Adrenal gland (tissue), 12 donors: ENCODE measurements around the gene WFDC1. TPM values are rescaled to one million over a fixed set of nuclear protein-coding genes. Genes with fewer than 3 reads are reported as not detected.

Experiments used
- DNase-seq, 7 donors: peaks; one replicate each; pipeline ENCODE4 v3.0.0-alpha.2; 2019 to 2020
- H3K27ac ChIP-seq, 5 donors: fragments of 200-600 bp; sonication (generic) in 4 of 5; 1 replicate in 3 of 5; 2 replicates in 2 of 5; pipeline versions ENCODE4 v1.5.1 to v1.8.0; 2016 to 2020; ENCODE audit warnings: mild to moderate bottlenecking in 1 of 5
- H3K27me3 ChIP-seq: fragments of 200-600 bp; 2 replicates; pipeline ENCODE4 v1.8.0; 2021
- H3K36me3 ChIP-seq, 2 donors: fragments of 200-600 bp; replicated peaks in 1 of 2; 1 replicate in 1 of 2; 2 replicates in 1 of 2; pipeline versions ENCODE4 v1.5.1 to v1.8.0; 2018 to 2022
- H3K4me1 ChIP-seq, 2 donors: fragments of 200-600 bp; replicated peaks in 1 of 2; 1 replicate in 1 of 2; 2 replicates in 1 of 2; pipeline versions ENCODE4 v1.5.1 to v1.8.0; 2018 to 2021
- H3K4me3 ChIP-seq, 4 donors: fragments of 200-600 bp; sonication (generic) in 3 of 4; one replicate each; pipeline ENCODE4 v1.5.1; 2016 to 2018
- H3K9me3 ChIP-seq, 3 donors: fragments of 200-600 bp; sonication (generic) in 1 of 3; replicated peaks in 1 of 3; 1 replicate in 2 of 3; 2 replicates in 1 of 3; pipeline versions ENCODE4 v1.5.1 to v1.8.0; 2016 to 2021
- CTCF ChIP-seq, 6 experiments: fragments of 450-650 bp in 4 of 6; fragments of 200-600 bp in 2 of 6; sonication (generic) in 1 of 6; IDR thresholded peaks; 1 replicate in 5 of 6; 2 replicates in 1 of 6; pipeline versions ENCODE4 v1.5.1 to v1.8.0; 2016 to 2021; ENCODE audit warnings: antibody characterized with exemption in 6 of 6, mild to moderate bottlenecking in 2 of 6, moderate library complexity in 1 of 6
- POLR2A ChIP-seq, 2 donors: fragments of 450-650 bp; IDR thresholded peaks; one replicate each; pipeline ENCODE4 v1.6.1; 2017; ENCODE audit warnings: antibody characterized with exemption in 2 of 2, mild to moderate bottlenecking in 2 of 2, moderate library complexity in 1 of 2
- WGBS, 4 donors: extraction: QIAGEN DNeasy Blood & Tissue Kit in 2 of 4; methylation state at CpG; one replicate each; pipeline versions ENCODE4 v1.1.5 to v1.1.7; 2013 to 2017; 5-methylcytosine and 5-hydroxymethylcytosine counted together
- intact Hi-C, 2 donors: fragments of 100-400 bp; cut with DNase I; formaldehyde crosslinking; loops; one replicate each; pipeline versions ENCODE4 v1.14.1 to v1.15.0; 2022 to 2023
- polyA plus RNA-seq, 3 donors: library from polyadenylated mRNA; stranded (reverse); fragments of 200-250 nt in 2 of 3; fragments of 350-450 nt in 1 of 3; fragmentation: Illumina TruSeq in 1 of 3; extraction: RNeasy Lipid Tissue Mini Kit (QIAGEN cat#74804) in 1 of 3; gene quantifications; one replicate each; pipeline ENCODE4 v1.2.3, GENCODE V29; 2013 to 2014
- total RNA-seq, 9 donors: library from RNA; depleted of rRNA in 4 of 9; stranded (reverse); fragments of >200 nt in 4 of 9; fragments of 120-200 nt in 1 of 9; fragmentation: NEBNext Ultra II Directional in 1 of 9; extraction: Animal tissue kit (Norgen Biotek cat#: 25700) in 1 of 9; gene quantifications; one replicate each; pipeline versions ENCODE4 v1.1.0 to v1.2.4, GENCODE V29; 2013 to 2023
- donor health status: healthy with polysubstance abuse.
- donor health status: Bipolar disorder and iron deficiency.
- donor health status: DM: yes; HTN: yes; CAD: no.
- donor health status: DM: no; HTN: no; CAD: no.
- donor health status: DM: no; HTN: no; CAD: no.
- donor health status: DM: yes; HTN: yes; CAD: no.

Gene WFDC1
- total and polyA plus RNA-seq, 12 donors = 9.6 to 284 (median 39.8) TPM

DNA sequence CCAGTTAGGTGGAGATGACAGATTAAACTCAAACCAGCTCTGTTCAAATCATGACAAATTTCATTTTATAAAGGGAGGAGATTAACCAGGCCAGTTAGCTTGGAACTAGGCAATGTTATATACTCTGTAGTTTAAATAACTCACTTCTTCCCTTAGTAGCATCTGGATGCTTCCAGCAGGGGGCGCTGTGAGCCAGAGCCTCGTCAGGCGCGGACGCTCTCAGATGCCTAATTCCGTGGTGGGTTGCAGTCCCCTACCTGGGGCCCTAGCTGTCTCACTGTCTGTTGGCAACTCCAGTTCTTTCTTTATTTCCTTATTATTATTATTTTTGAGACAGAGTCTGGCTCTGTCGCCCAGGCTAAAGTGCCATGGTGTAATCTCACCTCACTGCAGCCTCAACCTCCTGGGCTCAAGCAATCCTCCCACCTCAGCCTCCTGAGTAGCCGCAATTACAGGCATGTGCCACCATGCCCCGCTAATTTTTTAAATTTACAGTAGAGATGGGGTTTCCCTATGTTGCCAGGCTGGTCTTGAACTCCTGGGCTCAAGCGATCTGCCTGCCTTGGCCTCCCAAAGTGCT is 17.3 kb upstream of the WFDC1 start:
- intact Hi-C loops = no loop called here
- WGBS, 4 donors = 32 to 37% (median 35%) methylated on average over 10 of the region's 10 CpGs
- DNase-seq = peak; percentile 39 to 75 (median 62)

GRCh38 chr16:84278333-84278732 is 16.3 kb upstream of the WFDC1 start:
- Histone ChIP-seq H3K9me3 (no peaks in the 10 kb centered on the region), H3K4me1 (no peaks in the 10 kb centered on the region), H3K4me3 (no peak overlapping the region), H3K36me3 (no peaks in the 10 kb centered on the region), H3K27me3 (no peaks in the 10 kb centered on the region), H3K27ac (no peak overlapping the region)
- intact Hi-C loops = loop anchor here in 1 of 2 donors (2.0 kb wide), 1 partner anchor 208 kb away; no protein-coding TSS in a partner anchor
- TF ChIP-seq CTCF (IDR thresholded peaks at IDR 0.05) (no peak), POLR2A (IDR thresholded peaks at IDR 0.05) (no peak)
- no peak for DNase-seq
- WGBS, 4 donors = 84 to 94% (median 91%) methylated on average over 11 to 12 of the region's 12 CpGs

More for the DNA sequence above, 17.3 kb upstream of the WFDC1 start:
- TF ChIP-seq POLR2A (IDR thresholded peaks at IDR 0.05) (no peak), CTCF (IDR thresholded peaks at IDR 0.05) (peak; percentile 72 to 84 (median 78))
- Histone ChIP-seq H3K36me3 (no peaks in the 10 kb centered on the region), H3K27me3 (no peaks in the 10 kb centered on the region), H3K27ac (no peak overlapping the region), H3K4me3 (no peak overlapping the region), H3K4me1 (no peaks in the 10 kb centered on the region), H3K9me3 (no peaks in the 10 kb centered on the region)

GRCh38 chr16:84278968-84279367 is 15.7 kb upstream of the WFDC1 start:
- H3K4me3 ChIP-seq = no peak overlapping the region
- no peaks in the 10 kb centered on the region for H3K4me1 ChIP-seq
- intact Hi-C loops = loop anchor here in 1 of 2 donors (2.0 kb wide), 1 partner anchor 208 kb away; no protein-coding TSS in a partner anchor
- 60 to 66% (median 65%) methylated on average over 6 of the region's 6 CpGs for WGBS, 4 donors
- TF ChIP-seq CTCF (IDR thresholded peaks at IDR 0.05) (no peak), POLR2A (IDR thresholded peaks at IDR 0.05) (no peak)
- H3K27me3 ChIP-seq = no peaks in the 10 kb centered on the region
- no peak overlapping the region for H3K27ac ChIP-seq
- H3K9me3 ChIP-seq = no peaks in the 10 kb centered on the region
- H3K36me3 ChIP-seq = no peaks in the 10 kb centered on the region
- DNase-seq = no peak

DNA sequence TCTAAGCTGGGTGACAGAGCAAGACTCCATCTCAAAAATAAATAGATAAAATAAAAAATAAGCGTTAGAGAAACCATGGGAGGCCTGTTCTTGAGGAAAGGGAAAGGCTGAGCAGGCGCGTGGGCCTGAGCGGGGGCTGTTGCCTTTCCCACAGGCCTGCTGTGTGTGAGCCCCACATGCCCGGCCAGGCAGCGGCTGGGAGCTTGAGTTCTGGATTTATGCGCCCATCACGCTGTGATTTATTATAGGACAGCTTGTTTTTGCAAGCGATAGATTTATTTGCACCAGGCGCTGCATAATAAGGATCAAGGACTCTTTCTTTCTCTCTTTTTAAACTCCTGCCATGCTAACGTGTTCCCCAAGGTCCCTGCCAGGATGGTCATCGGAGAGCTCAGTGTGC is 14.8 kb upstream of the WFDC1 start:
- TF ChIP-seq POLR2A (IDR thresholded peaks at IDR 0.05) (no peak), CTCF (IDR thresholded peaks at IDR 0.05) (no peak)
- 85 to 92% (median 88%) methylated on average over 12 of the region's 12 CpGs for WGBS, 4 donors

More for the DNA sequence above, 14.8 kb upstream of the WFDC1 start:
- intact Hi-C loops = loop anchor here (2.0 to 5.0 kb wide), 2 partner anchors 202 to 207 kb away; no protein-coding TSS in a partner anchor
- no peaks in the 10 kb centered on the region for H3K36me3 ChIP-seq
- H3K9me3 ChIP-seq = no peaks in the 10 kb centered on the region
- H3K27me3 ChIP-seq = no peaks in the 10 kb centered on the region
- H3K4me3 ChIP-seq = no peak overlapping the region
- no peak overlapping the region for H3K27ac ChIP-seq
- DNase-seq = no peak
- no peaks in the 10 kb centered on the region for H3K4me1 ChIP-seq
